Keratinocyte (primary cell): Measurements from ENCODE around the gene CD300LD. TPM values are rescaled to one million over a fixed set of nuclear protein-coding genes. Genes with fewer than 3 reads are reported as not detected.

Experiments
- DNase-seq: peaks from one replicate; pipeline ENCODE4 v3.0.0-alpha.2; 2011; ENCODE audit warnings: low read depth, missing footprints, low spot score
- FAIRE-seq: peaks from 2 replicates; lab custom pipeline; 2011; peaks lifted over from hg19 to GRCh38; lab: Jason Lieb, UNC
- H2AFZ ChIP-seq: 2 replicates; pipeline ENCODE4 v1.6.0; 2012; ENCODE audit warnings: low read length, control low read depth, inconsistent platforms; ENCODE audit not compliant: control insufficient read depth
- H3K27ac ChIP-seq: 2 replicates; pipeline ENCODE4 v1.5.1; 2011; ENCODE audit warnings: low read length; ENCODE audit not compliant: control insufficient read depth, insufficient read depth
- H3K27me3 ChIP-seq: 3 replicates; pipeline ENCODE4 v1.6.0; 2011; ENCODE audit warnings: low read length; ENCODE audit not compliant: control insufficient read depth, insufficient read depth; ENCODE audit errors: extremely low read depth
- H3K36me3 ChIP-seq, 2 experiments: 2 replicates in 1 of 2; 3 replicates in 1 of 2; pipeline ENCODE4 v1.5.1; 2011; ENCODE audit warnings: low read length in 2 of 2, mild to moderate bottlenecking in 1 of 2; ENCODE audit not compliant: control insufficient read depth in 2 of 2, insufficient read depth in 2 of 2; ENCODE audit errors: extremely low read depth in 1 of 2
- H3K4me1 ChIP-seq: 3 replicates; pipeline ENCODE4 v1.5.1; 2011; ENCODE audit warnings: low read length; ENCODE audit not compliant: control insufficient read depth, insufficient read depth; ENCODE audit errors: extremely low read depth
- H3K4me2 ChIP-seq: 3 replicates; pipeline ENCODE4 v1.6.0; 2011; ENCODE audit warnings: low read depth, low read length; ENCODE audit not compliant: control insufficient read depth, insufficient read depth; ENCODE audit errors: extremely low read depth
- H3K4me3 ChIP-seq, 3 experiments: fragments of 200-600 bp in 1 of 3; sonication (generic) in 1 of 3; 2 replicates in 2 of 3; 3 replicates in 1 of 3; pipeline ENCODE4 v1.5.1; 2011 to 2016; ENCODE audit warnings: low read length in 3 of 3, mild to moderate bottlenecking in 3 of 3, control low read depth in 2 of 3, inconsistent platforms in 1 of 3, low read depth in 1 of 3, mixed read lengths in 1 of 3, mixed run types in 1 of 3, moderate library complexity in 1 of 3; ENCODE audit not compliant: control insufficient read depth in 2 of 3, insufficient read depth in 2 of 3; ENCODE audit errors: extremely low read depth in 1 of 3
- H3K79me2 ChIP-seq: 2 replicates; pipeline ENCODE4 v1.6.0; 2012; ENCODE audit warnings: low read length; ENCODE audit not compliant: control insufficient read depth, insufficient read depth
- H3K9ac ChIP-seq: 3 replicates; pipeline ENCODE4 v1.6.0; 2011; ENCODE audit warnings: low read length; ENCODE audit not compliant: control insufficient read depth, insufficient read depth; ENCODE audit errors: extremely low read depth
- H3K9me1 ChIP-seq: 3 replicates; pipeline ENCODE4 v1.6.0; 2011; ENCODE audit warnings: low read length; ENCODE audit not compliant: control insufficient read depth, insufficient read depth; ENCODE audit errors: extremely low read depth
- H3K9me3 ChIP-seq: 2 replicates; pipeline ENCODE4 v1.5.1; 2012; ENCODE audit warnings: low read depth, low read length; ENCODE audit not compliant: control insufficient read depth
- H4K20me1 ChIP-seq: 3 replicates; pipeline ENCODE4 v1.6.0; 2011; ENCODE audit warnings: low read length; ENCODE audit not compliant: control insufficient read depth, insufficient read depth; ENCODE audit errors: extremely low read depth
- CTCF ChIP-seq, 3 experiments: IDR thresholded peaks in 1 of 3; conservative IDR thresholded peaks in 1 of 3; optimal IDR thresholded peaks in 1 of 3; 2 replicates in 2 of 3; 3 replicates in 1 of 3; pipeline versions ENCODE3 to v1.5.1; 2011; ENCODE audit warnings: low read length in 3 of 3, mild to moderate bottlenecking in 3 of 3, moderate library complexity in 2 of 3, control low read depth in 1 of 3, inconsistent platforms in 1 of 3; ENCODE audit not compliant: insufficient read depth in 2 of 3; ENCODE audit errors: extremely low read depth in 1 of 3
- EZH2 ChIP-seq: IDR thresholded peaks from one replicate; pipeline ENCODE4 v1.6.1; 2012; ENCODE audit warnings: inconsistent platforms, mild to moderate bottlenecking, low read length, moderate library complexity
- dilution Hi-C: fragments of 300-500 bp; cut with MboI; formaldehyde crosslinking; loops from one replicate; pipeline ENCODE4 v1.7.0; 2020; ENCODE audit warnings: low sequenced_read_pairs; ENCODE audit not compliant: extremely low pct_ligation_motif_present
- polyA plus RNA-seq, 5 experiments: library from polyadenylated mRNA; depleted of rRNA in 3 of 5; stranded (reverse) in 3 of 5; stranded (forward) in 1 of 5; unstranded in 1 of 5; fragments of >200 nt; gene quantifications; 1 replicate in 1 of 5; 2 replicates in 3 of 5; 3 replicates in 1 of 5; pipeline versions ENCODE4 v1.2.1 to v1.2.3, GENCODE V29; 2011 to 2012; ENCODE audit warnings: missing spikeins in 2 of 5, low read depth in 1 of 5, low replicate concordance in 1 of 5

The CD300LD gene
- polyA plus RNA-seq, 1 donor (not counting 4 experiments of a cell fraction or from before 2014, with no cell fraction given) = not detected

- Histone ChIP-seq H3K9ac (no peak overlapping the region), H3K79me2 (no peaks in the 10 kb centered on the region), H4K20me1 (no peaks in the 10 kb centered on the region), H3K9me1 (no peaks in the 10 kb centered on the region), H3K4me3 (no peak overlapping the region), H3K27ac (no peak overlapping the region), H3K4me2 (no peak overlapping the region), H2AFZ (no peak overlapping the region), H3K4me1 (peaks cover 6% of the 10 kb centered on the region), H3K36me3 (no peaks in the 10 kb centered on the region), H3K27me3 (peaks cover 9% of the 10 kb centered on the region), H3K9me3 (no peaks in the 10 kb centered on the region)
- dilution Hi-C loops = no loop called here
- TF ChIP-seq CTCF (optimal IDR thresholded peaks at IDR 0.05 in 1 of 3, IDR thresholded peaks at IDR 0.05 in 1 of 3, conservative IDR thresholded peaks at IDR 0.05 in 1 of 3; ENCODE audit: extremely low read depth in 1 of 3, insufficient read depth in 2 of 3, low read length in 3 of 3) = no peak
- no peak for TF ChIP-seq EZH2
- DNase-seq (no peak), FAIRE-seq (no peak)
Observed at GRCh38 chr17:74544991-74545842, 46.9 kb downstream of the CD300LD start.

- dilution Hi-C loops = no loop called here
- DNase-seq = no peak
- peaks cover 9% of the 10 kb centered on the region for H3K27me3 ChIP-seq
- no peaks in the 10 kb centered on the region for H3K79me2 ChIP-seq
- no peak overlapping the region for H3K4me2 ChIP-seq
- H2AFZ ChIP-seq = no peak overlapping the region
- H3K9me3 ChIP-seq = no peaks in the 10 kb centered on the region
- H3K9me1 ChIP-seq = no peaks in the 10 kb centered on the region
- H3K4me3 ChIP-seq = no peak overlapping the region
- H4K20me1 ChIP-seq = no peaks in the 10 kb centered on the region
- H3K36me3 ChIP-seq = no peaks in the 10 kb centered on the region
- no peak overlapping the region for H3K27ac ChIP-seq
- peaks cover 6% of the 10 kb centered on the region for H3K4me1 ChIP-seq
- no peak for TF ChIP-seq CTCF (optimal IDR thresholded peaks at IDR 0.05 in 1 of 3, IDR thresholded peaks at IDR 0.05 in 1 of 3, conservative IDR thresholded peaks at IDR 0.05 in 1 of 3; ENCODE audit: extremely low read depth in 1 of 3, insufficient read depth in 2 of 3, low read length in 3 of 3)
- no peak for TF ChIP-seq EZH2
- FAIRE-seq = no peak
- H3K9ac ChIP-seq = no peak overlapping the region
Observed at GRCh38 chr17:74543891-74544760, 48.0 kb downstream of the CD300LD start.
